Activated T-helper 1 cell treated with Interleukin-2 at 50 U/mL for 16 hours (primary cell): ENCODE data around the gene TRIM24.

Source experiments
- DNase-seq: peaks from one replicate; pipeline ENCODE4 v3.0.0-alpha.2; 2020; ENCODE audit warnings: low read depth

Gene TRIM24

DNA sequence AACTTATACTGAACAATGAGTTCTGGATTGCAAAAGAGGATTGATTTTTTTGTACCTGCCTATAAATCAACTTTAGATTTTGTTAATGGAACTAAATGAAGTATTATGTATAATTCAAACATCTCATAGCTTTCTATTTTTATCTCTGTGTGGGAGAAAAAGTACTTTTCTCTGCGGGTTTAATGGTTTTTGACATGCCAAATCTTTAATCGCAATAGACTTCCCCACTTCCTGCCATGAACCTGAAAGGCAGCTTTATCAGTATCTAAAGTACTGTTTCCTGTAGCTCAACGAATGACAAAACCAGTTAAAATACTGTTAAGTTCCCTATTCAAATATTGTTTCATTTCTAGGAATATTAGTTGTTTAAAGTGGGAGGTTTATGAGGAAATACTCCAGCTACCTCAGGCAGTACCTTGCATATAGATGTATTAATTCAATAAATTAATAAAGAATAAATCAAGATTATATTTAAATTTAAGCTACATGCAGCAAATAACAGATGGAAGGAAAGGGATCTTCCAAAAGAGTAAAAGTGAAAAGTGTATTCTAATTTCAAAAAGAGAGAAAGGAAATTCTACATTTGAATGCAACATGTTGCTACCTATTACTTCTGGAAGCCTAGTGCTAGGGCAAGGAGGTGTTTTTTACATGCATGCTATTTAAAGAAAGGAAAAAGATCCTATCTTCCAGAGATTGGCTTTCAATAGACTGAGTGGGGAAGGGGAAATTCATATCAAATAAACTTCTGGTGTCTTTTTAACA is 165.2 kb downstream of the TRIM24 start:
- DNase-seq: no peak

DNA sequence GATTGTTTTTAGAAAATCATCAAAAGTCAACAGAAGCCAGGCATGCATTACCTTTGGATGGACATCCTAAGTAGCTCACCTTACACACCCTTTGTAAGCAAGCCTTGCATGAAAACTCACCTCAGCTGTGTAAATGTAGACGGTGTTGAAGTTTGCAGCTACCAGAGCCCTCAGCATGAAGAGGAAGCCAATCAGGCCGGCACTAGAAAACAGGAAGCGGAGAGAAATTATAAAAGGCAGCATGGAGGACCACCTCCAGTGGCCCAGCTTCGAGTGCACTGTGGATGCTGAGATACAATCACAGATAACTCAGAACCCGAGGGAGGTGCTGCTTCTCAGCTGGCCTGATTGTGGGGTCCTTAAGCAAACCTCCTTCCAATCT is 165.8 kb downstream of the TRIM24 start:
- no peak for DNase-seq

DNA sequence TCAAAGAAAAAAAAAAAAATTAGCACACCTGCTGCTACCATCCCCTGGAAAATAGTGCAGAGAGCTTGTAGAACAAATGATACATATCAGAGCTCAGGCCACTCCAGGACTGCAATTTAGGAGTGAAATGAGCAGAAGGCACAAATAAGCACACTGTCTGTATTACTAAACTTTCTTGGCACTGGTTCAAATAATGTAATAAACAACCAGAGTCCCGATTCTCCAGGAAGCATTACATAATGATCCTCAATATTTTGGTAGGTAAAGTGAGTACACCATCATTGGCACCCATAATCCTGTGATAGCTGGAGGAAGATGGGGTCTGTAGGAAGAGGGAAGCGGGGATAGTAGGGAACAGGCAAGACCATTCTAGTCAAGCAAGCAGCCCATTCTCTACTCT is 166.8 kb downstream of the TRIM24 start:
- DNase-seq: no peak

GRCh38 chr7:138627361-138627760 is 167.3 kb downstream of the TRIM24 start:
- no peak for DNase-seq

DNA sequence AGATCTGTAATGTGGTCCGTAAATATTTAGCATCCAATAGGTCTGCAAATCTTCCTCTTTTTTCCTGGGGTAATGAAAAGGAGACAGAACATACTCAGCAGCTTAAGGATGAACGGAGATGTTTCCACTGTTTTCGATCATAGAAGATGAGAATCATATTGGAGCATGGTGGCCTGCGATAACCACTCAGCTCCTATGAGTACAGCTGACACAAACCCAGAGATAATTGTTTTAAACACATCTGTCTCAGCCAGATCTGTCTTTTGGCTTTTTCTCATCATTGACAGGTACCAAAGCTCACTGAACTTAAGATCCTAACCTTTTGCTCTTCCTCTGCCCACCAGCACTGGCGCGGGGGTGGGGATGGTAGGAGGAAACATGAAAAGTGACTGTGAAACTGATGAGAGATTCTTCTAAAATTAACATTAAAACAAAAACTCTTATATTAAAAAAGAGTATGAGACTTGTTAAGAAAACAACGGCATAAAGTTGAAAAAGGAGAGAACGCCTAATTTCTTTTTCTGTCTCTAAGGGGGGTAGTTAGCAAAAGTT is 170.1 kb downstream of the TRIM24 start:
- DNase-seq: no peak

GRCh38 chr7:138632384-138632783 is 172.3 kb downstream of the TRIM24 start:
- DNase-seq: no peak

GRCh38 chr7:138632826-138633602 is 173.0 kb downstream of the TRIM24 start:
- DNase-seq: no peak
